Spinal cord (tissue), 10 donors: ENCODE data around the gene TMTC4. TPM values are rescaled to one million over a fixed set of nuclear protein-coding genes. Genes with fewer than 3 reads are reported as not detected.
A peak's percentile ranks its signal among the peaks of the same experiment; 100 is the strongest.

ENCODE experiments used
- DNase-seq, 6 donors: peaks; one replicate each; pipeline versions ENCODE4 v3.0.0 to v3.0.0-alpha.2; 2013 to 2015; ENCODE audit warnings: low spot score in 6 of 6, low read depth in 4 of 6
- H3K27ac ChIP-seq: one replicate; pipeline ENCODE4 v1.5.1; 2013; ENCODE audit warnings: low read depth, low read length, control low read depth
- H3K27me3 ChIP-seq: one replicate; pipeline ENCODE4 v1.6.1; 2013; ENCODE audit warnings: low read length; ENCODE audit not compliant: control insufficient read depth, insufficient read depth
- H3K36me3 ChIP-seq: one replicate; pipeline ENCODE4 v1.6.1; 2013; ENCODE audit warnings: low read length; ENCODE audit not compliant: control insufficient read depth, insufficient read depth
- H3K4me1 ChIP-seq: one replicate; pipeline ENCODE4 v1.6.1; 2013; ENCODE audit warnings: low read length; ENCODE audit not compliant: control insufficient read depth, insufficient read depth
- H3K4me3 ChIP-seq: one replicate; pipeline ENCODE4 v1.5.1; 2013; ENCODE audit warnings: low read depth, low read length, control low read depth
- H3K9me3 ChIP-seq: one replicate; pipeline ENCODE4 v1.6.1; 2013; ENCODE audit warnings: low read length; ENCODE audit not compliant: control insufficient read depth, insufficient read depth
- WGBS: methylation state at CpG from one replicate; pipeline ENCODE4 v1.1.5; 2013; ENCODE audit warnings: missing lambda C conversion rate; ENCODE audit not compliant: insufficient coverage; 5-methylcytosine and 5-hydroxymethylcytosine counted together
- polyA plus RNA-seq, 2 donors: library from polyadenylated mRNA; unstranded; fragments of 120-200 nt; gene quantifications; one replicate each; pipeline ENCODE4 v1.2.1, GENCODE V29; 2013; ENCODE audit not compliant: insufficient read length in 2 of 2
- total RNA-seq, 2 donors: library from RNA; depleted of rRNA in 1 of 2; stranded (reverse); fragments of 120-200 nt in 1 of 2; fragments of >200 nt in 1 of 2; gene quantifications; one replicate each; pipeline versions ENCODE4 v1.2.3 to v1.2.4, GENCODE V29; 2013 to 2014
- donor health status: healthy.

Gene TMTC4
- total and polyA plus RNA-seq, 4 donors = 64.9 to 101 (median 72.2) TPM

GRCh38 chr13:100658363-100658762 lies 16.2 kb downstream of the TMTC4 start:
- H3K4me1 ChIP-seq = peaks cover 10% of the 10 kb centered on the region
- H3K36me3 ChIP-seq = peaks cover 33% of the 10 kb centered on the region
- H3K4me3 ChIP-seq = no peak overlapping the region
- no peak for DNase-seq
- WGBS = 57% methylated on average over 2 of the region's 2 CpGs
- no peaks in the 10 kb centered on the region for H3K9me3 ChIP-seq
- peak overlapping the region; percentile 54 for H3K27ac ChIP-seq
- no peaks in the 10 kb centered on the region for H3K27me3 ChIP-seq

GRCh38 chr13:100657881-100658315 lies 16.7 kb downstream of the TMTC4 start:
- Histone ChIP-seq H3K4me3 (no peak overlapping the region), H3K27ac (peak overlapping the region; percentile 67), H3K36me3 (peaks cover 32% of the 10 kb centered on the region), H3K9me3 (no peaks in the 10 kb centered on the region), H3K4me1 (peaks cover 10% of the 10 kb centered on the region), H3K27me3 (no peaks in the 10 kb centered on the region)
- peak in 2 of 6 donors; percentile 81 to 83 for DNase-seq
- WGBS = 68% methylated on average over 2 of the region's 5 CpGs

DNA sequence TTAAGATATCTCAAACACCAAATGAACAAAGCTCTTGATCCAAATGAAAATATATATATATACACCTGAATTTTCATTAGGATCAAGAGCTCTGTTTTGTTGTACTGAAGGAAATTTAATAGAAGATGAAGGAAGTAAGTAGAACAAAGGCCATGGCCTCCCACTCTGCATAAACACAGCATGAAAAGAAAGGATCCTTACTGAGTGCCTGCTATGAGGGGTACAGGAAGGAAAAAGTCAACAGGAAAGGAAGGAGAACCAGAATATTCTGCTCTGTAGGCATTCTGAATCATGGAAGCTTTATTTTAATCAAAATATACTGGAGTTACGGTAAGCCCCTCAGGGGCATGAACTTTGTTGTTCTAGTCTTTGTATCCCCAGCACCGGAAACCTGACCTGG lies 22.1 kb downstream of the TMTC4 start:
- no peak for DNase-seq
- Histone ChIP-seq H3K27ac (no peak overlapping the region), H3K4me3 (no peak overlapping the region), H3K4me1 (peaks cover 4% of the 10 kb centered on the region), H3K36me3 (peaks cover 14% of the 10 kb centered on the region), H3K27me3 (no peaks in the 10 kb centered on the region), H3K9me3 (no peaks in the 10 kb centered on the region)
- no CpG with 5 or more reads among the region's 2 CpGs for WGBS

- H3K4me3 ChIP-seq = no peak overlapping the region
- H3K27ac ChIP-seq = no peak overlapping the region
- peaks cover 12% of the 10 kb centered on the region for H3K36me3 ChIP-seq
- peak in 3 of 6 donors; percentile 57 to 97 (median 88) for DNase-seq
- WGBS = 37% methylated on average over 14 of the region's 14 CpGs
- peaks cover 4% of the 10 kb centered on the region for H3K4me1 ChIP-seq
- no peaks in the 10 kb centered on the region for H3K27me3 ChIP-seq
- no peaks in the 10 kb centered on the region for H3K9me3 ChIP-seq
These were observed 24.3 kb downstream of the TMTC4 start for GRCh38 chr13:100650326-100650725.

- Histone ChIP-seq H3K27me3 (no peaks in the 10 kb centered on the region), H3K4me1 (peaks cover 4% of the 10 kb centered on the region), H3K36me3 (peaks cover 6% of the 10 kb centered on the region), H3K9me3 (no peaks in the 10 kb centered on the region), H3K4me3 (no peak overlapping the region), H3K27ac (no peak overlapping the region)
- no peak for DNase-seq
- WGBS = 100% methylated on average over 3 of the region's 4 CpGs
These were observed 26.2 kb downstream of the TMTC4 start for GRCh38 chr13:100648354-100648753.

DNA sequence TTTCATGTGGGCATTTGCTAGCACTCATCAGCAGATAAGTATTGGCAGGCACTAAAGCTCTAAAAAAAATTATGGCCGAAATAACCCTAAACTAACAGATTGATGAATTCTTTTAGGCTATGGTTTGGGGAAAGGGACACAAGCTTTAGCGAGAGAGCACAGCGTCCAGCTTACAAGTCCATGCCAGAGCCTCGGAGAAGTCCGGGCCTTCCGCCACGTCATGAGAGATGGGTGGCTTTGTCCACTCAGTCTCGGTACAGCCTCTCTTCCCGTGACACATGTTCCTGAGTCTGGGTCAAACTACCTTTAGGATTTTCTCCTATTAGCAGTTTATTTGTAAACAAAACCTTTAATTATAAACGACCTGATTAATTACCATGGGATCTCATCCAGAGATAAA lies 27.7 kb downstream of the TMTC4 start:
- Histone ChIP-seq H3K27ac (no peak overlapping the region), H3K4me3 (no peak overlapping the region), H3K4me1 (peaks cover 4% of the 10 kb centered on the region), H3K27me3 (no peaks in the 10 kb centered on the region), H3K36me3 (peaks cover 7% of the 10 kb centered on the region), H3K9me3 (no peaks in the 10 kb centered on the region)
- DNase-seq = no peak
- 89% methylated on average over 7 of the region's 10 CpGs for WGBS

DNA sequence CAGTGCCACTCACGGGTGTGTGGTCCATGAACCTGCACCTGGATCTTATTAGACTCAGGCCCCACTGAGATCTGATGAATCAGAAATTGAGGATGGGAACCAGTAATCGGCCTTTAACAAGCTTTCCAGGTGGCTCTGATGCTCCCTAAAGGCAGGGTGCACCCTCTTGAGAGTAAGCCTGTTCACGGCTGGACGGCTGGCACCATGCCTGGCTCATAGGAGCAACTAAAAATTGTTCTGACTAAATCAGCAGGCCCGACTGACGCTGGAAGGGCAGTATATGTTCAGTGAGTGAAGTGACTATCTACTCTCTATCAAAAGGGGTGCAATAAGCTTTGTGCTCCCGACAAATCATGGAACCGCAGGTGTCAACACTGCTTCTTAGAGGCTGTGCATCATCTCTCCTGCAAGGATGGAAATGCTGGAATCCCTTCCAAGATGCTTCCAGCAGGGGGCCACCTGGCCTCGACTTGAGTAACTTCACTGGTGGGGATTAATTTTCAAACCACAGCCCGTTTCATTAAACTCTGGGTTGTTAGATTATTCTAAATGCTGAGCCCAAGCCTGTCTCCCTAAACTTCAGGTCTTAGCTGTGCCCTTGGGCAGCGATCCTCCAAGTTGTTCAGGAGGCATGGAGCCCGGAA lies 28.4 kb downstream of the TMTC4 start:
- Histone ChIP-seq H3K27ac (no peak overlapping the region), H3K4me1 (peaks cover 4% of the 10 kb centered on the region), H3K9me3 (no peaks in the 10 kb centered on the region), H3K27me3 (no peaks in the 10 kb centered on the region), H3K4me3 (no peak overlapping the region), H3K36me3 (peaks cover 14% of the 10 kb centered on the region)
- 83% methylated on average over 6 of the region's 12 CpGs for WGBS
- DNase-seq = peak in 2 of 6 donors; percentile 66 to 84

- Histone ChIP-seq H3K4me3 (no peak overlapping the region), H3K4me1 (peaks cover 2% of the 10 kb centered on the region), H3K36me3 (peaks cover 14% of the 10 kb centered on the region), H3K27me3 (no peaks in the 10 kb centered on the region), H3K9me3 (no peaks in the 10 kb centered on the region), H3K27ac (no peak overlapping the region)
- WGBS = 94% methylated on average over 6 of the region's 7 CpGs
- no peak for DNase-seq
These were observed 29.2 kb downstream of the TMTC4 start for GRCh38 chr13:100645382-100645781.

- H3K9me3 ChIP-seq = no peaks in the 10 kb centered on the region
- no peak overlapping the region for H3K27ac ChIP-seq
- H3K36me3 ChIP-seq = peaks cover 17% of the 10 kb centered on the region
- no peak overlapping the region for H3K4me3 ChIP-seq
- 86% methylated on average over 6 of the region's 7 CpGs for WGBS
- DNase-seq = no peak
- H3K27me3 ChIP-seq = no peaks in the 10 kb centered on the region
- H3K4me1 ChIP-seq = no peaks in the 10 kb centered on the region
These were observed 30.2 kb downstream of the TMTC4 start for GRCh38 chr13:100644371-100644770.

- peak in 1 of 6 donors; percentile 62 for DNase-seq
- no peaks in the 10 kb centered on the region for H3K27me3 ChIP-seq
- WGBS = 80% methylated on average over 1 of the region's 5 CpGs
- no peaks in the 10 kb centered on the region for H3K9me3 ChIP-seq
- H3K27ac ChIP-seq = no peak overlapping the region
- peaks cover 29% of the 10 kb centered on the region for H3K36me3 ChIP-seq
- H3K4me1 ChIP-seq = peaks cover 6% of the 10 kb centered on the region
- H3K4me3 ChIP-seq = no peak overlapping the region
These were observed 36.8 kb downstream of the TMTC4 start for GRCh38 chr13:100637796-100638195.
